Neural cell (in vitro differentiated cells): ENCODE data around the gene HOXB6. TPM values are rescaled to one million over a fixed set of nuclear protein-coding genes. Genes with fewer than 3 reads are reported as not detected.

Source experiments
- H2AFZ ChIP-seq: fragments of 200-600, 300-800 bp; sonication (generic), shearing (Covaris generic); 2 replicates; pipeline ENCODE4 v1.6.0; 2014; ENCODE audit warnings: low read depth, mild to moderate bottlenecking, antibody characterized with exemption, low read length, moderate library complexity
- H3F3A ChIP-seq: fragments of 200-600 bp; shearing (Covaris generic); 2 replicates; pipeline ENCODE4 v1.6.1; 2016; ENCODE audit warnings: mild to moderate bottlenecking, moderate library complexity, mixed read lengths, antibody characterized with exemption, low read length; ENCODE audit not compliant: insufficient read depth, poor library complexity, severe bottlenecking
- H3K27ac ChIP-seq: fragments of 200-600, 300-800 bp; sonication (generic), shearing (Covaris generic); 2 replicates; pipeline ENCODE4 v1.5.1; 2014; ENCODE audit warnings: mild to moderate bottlenecking, low read length, moderate library complexity
- H3K27me3 ChIP-seq: fragments of 300-800, 200-600 bp; sonication (generic), shearing (Covaris generic); 2 replicates; pipeline ENCODE4 v1.6.0; 2014; ENCODE audit warnings: mild to moderate bottlenecking, low read depth, low read length, moderate library complexity; ENCODE audit not compliant: insufficient read depth
- H3K36me3 ChIP-seq: fragments of 300-800, 200-600 bp; sonication (generic), shearing (Covaris generic); 2 replicates; pipeline ENCODE4 v1.5.1; 2014; ENCODE audit warnings: mild to moderate bottlenecking, antibody characterized with exemption, low read length, moderate library complexity; ENCODE audit not compliant: insufficient read depth
- H3K4me2 ChIP-seq: fragments of 300-800, 200-600 bp; sonication (generic), shearing (Covaris generic); 2 replicates; pipeline ENCODE4 v1.6.0; 2014; ENCODE audit warnings: mild to moderate bottlenecking, low read length
- H3K4me3 ChIP-seq: fragments of 300-800, 200-600 bp; sonication (generic), shearing (Covaris generic); 2 replicates; pipeline ENCODE4 v1.5.1; 2014; ENCODE audit warnings: mild to moderate bottlenecking, low read length, moderate library complexity
- H3K79me2 ChIP-seq: fragments of 200-600 bp; shearing (Covaris generic); replicated peaks from 2 replicates; pipeline ENCODE4 v1.6.0; 2014; ENCODE audit warnings: mild to moderate bottlenecking, low read length, moderate library complexity; ENCODE audit not compliant: insufficient read depth
- H3K9ac ChIP-seq: fragments of 300-800, 200-600 bp; sonication (generic), shearing (Covaris generic); 2 replicates; pipeline ENCODE4 v1.6.1; 2016; ENCODE audit warnings: mild to moderate bottlenecking, low read length, mixed read lengths
- H3K9me2 ChIP-seq: fragments of 200-600 bp; shearing (Covaris generic); 2 replicates; pipeline ENCODE4 v1.6.1; 2016; ENCODE audit warnings: mild to moderate bottlenecking, low read length, mixed read lengths; ENCODE audit not compliant: insufficient read depth
- H3K9me3 ChIP-seq: fragments of 200-600, 300-800 bp; sonication (generic), shearing (Covaris generic); 2 replicates; pipeline ENCODE4 v1.6.1; 2016; ENCODE audit warnings: mild to moderate bottlenecking, mixed run types, low read length, moderate library complexity, mixed read lengths
- H4K20me1 ChIP-seq: fragments of 200-600 bp; shearing (Covaris generic); 2 replicates; pipeline ENCODE4 v1.6.1; 2016; ENCODE audit warnings: mild to moderate bottlenecking, mixed run types; ENCODE audit not compliant: insufficient read depth
- CTCF ChIP-seq: fragments of 450-650 bp; IDR thresholded peaks from 2 replicates; pipeline ENCODE4 v1.5.1; 2014; ENCODE audit warnings: antibody characterized with exemption, mild to moderate bottlenecking, moderate library complexity; ENCODE audit not compliant: poor library complexity, severe bottlenecking
- EP300 ChIP-seq: fragments of 450-650 bp; conservative IDR thresholded peaks from 2 replicates; pipeline ENCODE4 v1.6.1; 2014; ENCODE audit warnings: antibody characterized with exemption, mild to moderate bottlenecking, moderate library complexity; ENCODE audit not compliant: poor library complexity, severe bottlenecking
- EZH2 ChIP-seq: fragments of 200-600, 300-800 bp; shearing (Covaris generic), sonication (generic); IDR thresholded peaks from 2 replicates; pipeline ENCODE4 v1.6.1; 2014; ENCODE audit warnings: antibody characterized with exemption, low read length, borderline replicate concordance, mild to moderate bottlenecking; ENCODE audit not compliant: insufficient read depth, poor library complexity, severe bottlenecking
- MXI1 ChIP-seq: fragments of 450-650 bp; conservative IDR thresholded peaks from 2 replicates; pipeline ENCODE4 v1.6.1; 2014; ENCODE audit warnings: antibody characterized with exemption, mild to moderate bottlenecking; ENCODE audit not compliant: poor library complexity, severe bottlenecking
- POLR2AphosphoS5 ChIP-seq: IDR thresholded peaks from 2 replicates; pipeline ENCODE4 v1.6.1; 2012
- RAD21 ChIP-seq: fragments of 450-650 bp; conservative IDR thresholded peaks from 2 replicates; pipeline ENCODE4 v1.6.1; 2014; ENCODE audit warnings: antibody characterized with exemption, mild to moderate bottlenecking, moderate library complexity
- SMC3 ChIP-seq: fragments of 450-650 bp; conservative IDR thresholded peaks from 2 replicates; pipeline ENCODE4 v1.6.1; 2014; ENCODE audit warnings: antibody characterized with exemption, mild to moderate bottlenecking, moderate library complexity; ENCODE audit not compliant: poor library complexity
- polyA plus RNA-seq: library from polyadenylated mRNA; depleted of rRNA; stranded (reverse); fragments of >200 nt; gene quantifications from 2 replicates; pipeline ENCODE4 v1.2.3, GENCODE V29; 2014
- TF ChIP-seq, protein P1 (sequence below): IDR thresholded peaks from 2 replicates; pipeline ENCODE4 v1.6.1; 2012; ENCODE audit warnings: borderline replicate concordance

Gene HOXB6
- polyA plus RNA-seq, 1 donor from 2014 or later, result not detected

DNA sequence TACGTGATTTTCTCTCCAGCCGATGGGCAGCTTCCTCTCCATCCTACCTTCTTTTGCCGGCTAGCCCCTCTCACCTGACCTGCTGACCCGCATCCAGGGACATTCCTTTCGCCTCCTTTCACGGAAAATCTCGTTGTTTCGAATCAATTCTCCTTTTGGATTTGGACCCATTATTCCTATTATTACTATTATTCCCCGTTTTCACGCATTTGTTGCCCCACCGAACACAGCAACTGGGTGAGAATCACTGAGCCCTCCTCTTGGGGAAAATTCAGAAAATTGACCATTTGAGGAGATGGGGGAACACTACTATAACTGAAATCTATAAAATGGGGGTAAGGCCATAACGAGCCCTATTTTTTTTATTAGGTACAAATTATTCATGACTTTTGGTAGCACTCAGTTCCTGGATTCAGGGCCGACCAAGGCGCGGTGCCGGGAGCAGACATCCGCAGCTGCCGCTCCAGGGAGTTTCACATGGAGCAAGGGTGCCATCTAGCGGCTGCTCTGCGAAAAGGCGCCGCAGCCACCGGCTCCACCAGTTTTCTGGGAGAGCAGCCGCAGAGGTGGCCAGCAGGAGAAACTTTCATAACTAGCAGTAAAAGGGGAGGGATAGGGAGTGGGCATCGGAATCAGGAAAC is 13.6 kb upstream of the HOXB6 start:
- Histone ChIP-seq H3K9me3 (peaks cover 7% of the 10 kb centered on the region), H3K9ac (no peak overlapping the region), H3K4me2 (no peak overlapping the region), H3K27me3 (peaks cover 100% of the 10 kb centered on the region), H3K4me3 (no peak overlapping the region), H3K9me2 (no peaks in the 10 kb centered on the region), H3K27ac (no peak overlapping the region), H3K36me3 (no peaks in the 10 kb centered on the region), H4K20me1 (no peaks in the 10 kb centered on the region), H3K79me2 (no peaks in the 10 kb centered on the region), H2AFZ (no peak overlapping the region), H3F3A (no peaks in the 10 kb centered on the region)
- TF ChIP-seq EP300 (no peak), CTCF (peak; percentile 95), SMC3 (peak; percentile 97), MXI1 (no peak), RAD21 (peak; percentile 98), POLR2AphosphoS5 (peak; percentile 11), EZH2 (peak; percentile 17)

GRCh38 chr17:48617471-48618255 is 12.9 kb upstream of the HOXB6 start:
- H3K27me3 ChIP-seq, result peaks cover 100% of the 10 kb centered on the region
- peaks cover 4% of the 10 kb centered on the region for H3K9me3 ChIP-seq
- no peak overlapping the region for H2AFZ ChIP-seq
- H3F3A ChIP-seq, result no peaks in the 10 kb centered on the region
- no peaks in the 10 kb centered on the region for H3K79me2 ChIP-seq
- no peak overlapping the region for H3K4me3 ChIP-seq
- no peak overlapping the region for H3K27ac ChIP-seq
- H3K4me2 ChIP-seq, result no peak overlapping the region
- no peak overlapping the region for H3K9ac ChIP-seq
- H3K36me3 ChIP-seq, result no peaks in the 10 kb centered on the region
- H3K9me2 ChIP-seq, result no peaks in the 10 kb centered on the region
- TF ChIP-seq CTCF, result no peak
- no peak for TF ChIP-seq EP300
- TF ChIP-seq MXI1, result no peak
- TF ChIP-seq EZH2, result peak; percentile 86
- TF ChIP-seq POLR2AphosphoS5, result no peak
- TF ChIP-seq, protein P1, sequence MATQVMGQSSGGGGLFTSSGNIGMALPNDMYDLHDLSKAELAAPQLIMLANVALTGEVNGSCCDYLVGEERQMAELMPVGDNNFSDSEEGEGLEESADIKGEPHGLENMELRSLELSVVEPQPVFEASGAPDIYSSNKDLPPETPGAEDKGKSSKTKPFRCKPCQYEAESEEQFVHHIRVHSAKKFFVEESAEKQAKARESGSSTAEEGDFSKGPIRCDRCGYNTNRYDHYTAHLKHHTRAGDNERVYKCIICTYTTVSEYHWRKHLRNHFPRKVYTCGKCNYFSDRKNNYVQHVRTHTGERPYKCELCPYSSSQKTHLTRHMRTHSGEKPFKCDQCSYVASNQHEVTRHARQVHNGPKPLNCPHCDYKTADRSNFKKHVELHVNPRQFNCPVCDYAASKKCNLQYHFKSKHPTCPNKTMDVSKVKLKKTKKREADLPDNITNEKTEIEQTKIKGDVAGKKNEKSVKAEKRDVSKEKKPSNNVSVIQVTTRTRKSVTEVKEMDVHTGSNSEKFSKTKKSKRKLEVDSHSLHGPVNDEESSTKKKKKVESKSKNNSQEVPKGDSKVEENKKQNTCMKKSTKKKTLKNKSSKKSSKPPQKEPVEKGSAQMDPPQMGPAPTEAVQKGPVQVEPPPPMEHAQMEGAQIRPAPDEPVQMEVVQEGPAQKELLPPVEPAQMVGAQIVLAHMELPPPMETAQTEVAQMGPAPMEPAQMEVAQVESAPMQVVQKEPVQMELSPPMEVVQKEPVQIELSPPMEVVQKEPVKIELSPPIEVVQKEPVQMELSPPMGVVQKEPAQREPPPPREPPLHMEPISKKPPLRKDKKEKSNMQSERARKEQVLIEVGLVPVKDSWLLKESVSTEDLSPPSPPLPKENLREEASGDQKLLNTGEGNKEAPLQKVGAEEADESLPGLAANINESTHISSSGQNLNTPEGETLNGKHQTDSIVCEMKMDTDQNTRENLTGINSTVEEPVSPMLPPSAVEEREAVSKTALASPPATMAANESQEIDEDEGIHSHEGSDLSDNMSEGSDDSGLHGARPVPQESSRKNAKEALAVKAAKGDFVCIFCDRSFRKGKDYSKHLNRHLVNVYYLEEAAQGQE, result no peak
- no peaks in the 10 kb centered on the region for H4K20me1 ChIP-seq
